Esophagus muscularis mucosa (tissue), 4 donors: ENCODE results near the gene TNRC6C. TPM values are rescaled to one million over a fixed set of nuclear protein-coding genes. Genes with fewer than 3 reads are reported as not detected.

Experiments
- DNase-seq: peaks from one replicate; pipeline ENCODE4 v3.0.0-alpha.2; 2017; ENCODE audit errors: extremely low spot score
- H3K27ac ChIP-seq, 4 donors: fragments of 200-600 bp; sonication (generic); replicated peaks in 1 of 4; 1 replicate in 3 of 4; 2 replicates in 1 of 4; pipeline ENCODE4 v1.5.1; 2016 to 2019; ENCODE audit warnings: mild to moderate bottlenecking in 1 of 4
- H3K27me3 ChIP-seq, 4 donors: fragments of 200-600 bp; sonication (generic); one replicate each; pipeline versions ENCODE4 v1.5.1 to v1.6.0; 2016 to 2019
- H3K36me3 ChIP-seq, 4 donors: fragments of 200-600 bp; sonication (generic); one replicate each; pipeline ENCODE4 v1.5.1; 2016 to 2019
- H3K4me1 ChIP-seq, 4 donors: fragments of 200-600 bp; sonication (generic); one replicate each; pipeline ENCODE4 v1.5.1; 2016 to 2019
- H3K4me3 ChIP-seq, 4 donors: fragments of 200-600 bp; sonication (generic); 1 replicate in 2 of 4; 2 replicates in 2 of 4; pipeline ENCODE4 v1.5.1; 2016 to 2019; ENCODE audit warnings: mild to moderate bottlenecking in 4 of 4, moderate library complexity in 1 of 4
- H3K9me3 ChIP-seq, 4 donors: fragments of 200-600 bp; sonication (generic); 1 replicate in 3 of 4; 2 replicates in 1 of 4; pipeline ENCODE4 v1.5.1; 2016 to 2019
- CTCF ChIP-seq, 3 experiments: fragments of 200-600 bp in 2 of 3; fragments of 450-650 bp in 1 of 3; sonication (generic) in 2 of 3; IDR thresholded peaks; one replicate each; pipeline ENCODE4 v1.5.1; 2017 to 2019; ENCODE audit warnings: antibody characterized with exemption in 3 of 3, mild to moderate bottlenecking in 2 of 3, moderate library complexity in 1 of 3
- EP300 ChIP-seq: sonication (generic); formaldehyde crosslinking; IDR thresholded peaks from one replicate; pipeline ENCODE4 v1.6.1; 2017; ENCODE audit warnings: antibody characterized with exemption
- POLR2A ChIP-seq: fragments of 450-650 bp; IDR thresholded peaks from one replicate; pipeline ENCODE4 v1.6.1; 2017; ENCODE audit warnings: antibody characterized with exemption, moderate library complexity, mild to moderate bottlenecking, low read depth
- POLR2AphosphoS5 ChIP-seq, 2 donors: sonication (generic); formaldehyde crosslinking; IDR thresholded peaks; one replicate each; pipeline ENCODE4 v1.6.1; 2017; ENCODE audit warnings: antibody characterized with exemption in 2 of 2
- WGBS: methylation state at CpG from one replicate; pipeline ENCODE4 v1.1.5; 2018; 5-methylcytosine and 5-hydroxymethylcytosine counted together
- intact Hi-C: fragments of 100-400 bp; cut with DNase I; formaldehyde crosslinking; loops from one replicate; pipeline ENCODE4 v1.15.1; 2023
- total RNA-seq, 4 donors: library from RNA; depleted of rRNA; stranded (reverse); fragments of >200 nt; gene quantifications; one replicate each; pipeline versions ENCODE4 v1.1.0 to v1.2.1, GENCODE V29; 2016

TNRC6C gene
- total RNA-seq, 4 donors from 2014 or later, result 21.4 to 31.6 (median 29.0) TPM

- TF ChIP-seq POLR2AphosphoS5 (IDR thresholded peaks at IDR 0.05), result peak; percentile 35 to 36
- TF ChIP-seq EP300, result no peak
- intact Hi-C loops, result no loop called here
- no peaks in the 10 kb centered on the region for H3K27me3 ChIP-seq
- H3K9me3 ChIP-seq, result no peaks in the 10 kb centered on the region
- no peaks in the 10 kb centered on the region for H3K36me3 ChIP-seq
- peak; percentile 98 for DNase-seq
- H3K4me1 ChIP-seq, result peaks cover 26 to 47% (median 43%) of the 10 kb centered on the region in 4 donors
- peak overlapping the region in 2 of 4 donors; percentile 9 to 15 for H3K4me3 ChIP-seq
- 62% methylated on average over 10 of the region's 58 CpGs for WGBS
- H3K27ac ChIP-seq, result peak overlapping the region in 1 of 4 donors; percentile 45
These were observed 181.9 kb downstream of the TNRC6C start for GRCh38 chr17:78140169-78141051.

GRCh38 chr17:78141437-78142118 lies 183.1 kb downstream of the TNRC6C start:
- Histone ChIP-seq H3K36me3 (no peaks in the 10 kb centered on the region), H3K4me3 (no peak overlapping the region), H3K27ac (no peak overlapping the region), H3K9me3 (no peaks in the 10 kb centered on the region), H3K4me1 (peaks cover 34 to 57% (median 52%) of the 10 kb centered on the region in 4 donors), H3K27me3 (no peaks in the 10 kb centered on the region)
- no peak for TF ChIP-seq POLR2A
- no peak for TF ChIP-seq EP300
- no peak for TF ChIP-seq POLR2AphosphoS5 (IDR thresholded peaks at IDR 0.05)
- no peak for TF ChIP-seq CTCF (IDR thresholded peaks at IDR 0.05)
- no peak for DNase-seq
- 80% methylated on average over 18 of the region's 20 CpGs for WGBS
- intact Hi-C loops, result no loop called here

GRCh38 chr17:78142119-78142861 lies 183.8 kb downstream of the TNRC6C start:
- intact Hi-C loops, result no loop called here

GRCh38 chr17:78143214-78144146 lies 185.0 kb downstream of the TNRC6C start:
- Histone ChIP-seq H3K4me1 (peaks cover 34 to 57% (median 52%) of the 10 kb centered on the region in 4 donors), H3K4me3 (no peak overlapping the region), H3K36me3 (no peaks in the 10 kb centered on the region), H3K27ac (peak overlapping the region; percentile 28 to 70 (median 57)), H3K27me3 (no peaks in the 10 kb centered on the region), H3K9me3 (no peaks in the 10 kb centered on the region)
- no peak for DNase-seq
- intact Hi-C loops, result no loop called here
- WGBS, result 90% methylated on average over 19 of the region's 21 CpGs
- TF ChIP-seq CTCF (IDR thresholded peaks at IDR 0.05), result no peak
- no peak for TF ChIP-seq EP300
- no peak for TF ChIP-seq POLR2A
- no peak for TF ChIP-seq POLR2AphosphoS5 (IDR thresholded peaks at IDR 0.05)

More at GRCh38 chr17:78142119-78142861, 183.8 kb downstream of the TNRC6C start:
- DNase-seq, result no peak
- H3K27ac ChIP-seq, result no peak overlapping the region
- no peaks in the 10 kb centered on the region for H3K9me3 ChIP-seq
- H3K27me3 ChIP-seq, result no peaks in the 10 kb centered on the region
- 93% methylated on average over 12 of the region's 16 CpGs for WGBS
- TF ChIP-seq EP300, result no peak
- TF ChIP-seq POLR2A, result no peak
- no peak for TF ChIP-seq CTCF (IDR thresholded peaks at IDR 0.05)
- TF ChIP-seq POLR2AphosphoS5 (IDR thresholded peaks at IDR 0.05), result no peak
- no peaks in the 10 kb centered on the region for H3K36me3 ChIP-seq
- no peak overlapping the region for H3K4me3 ChIP-seq
- H3K4me1 ChIP-seq, result peaks cover 34 to 57% (median 52%) of the 10 kb centered on the region in 4 donors
